Central memory CD4-positive, alpha-beta T cell (primary cell): ENCODE data around the gene PLGLB1.
"Not testable (repeated sequence)": the region's sequence is repeated elsewhere in the genome, so short reads cannot be mapped to it uniquely, and the experiment has no call there.

ENCODE experiments used
- DNase-seq: peaks from one replicate; pipeline ENCODE4 v3.0.0; 2022
- total RNA-seq, 3 experiments: gene quantifications; one replicate each; lab custom pipeline; 2026; lab: John Stamatoyannopoulos, UW

PLGLB1 gene
- total RNA-seq: 0.63 to 3.0 (median 2.9) reads per million in 3 experiments

GRCh38 chr2:87021744-87022143 is at the start of gene PLGLB1:
PLGLB1 (minus strand) TSS chr2:87021844; CDS start chr2:87021783, 61 bp downstream.
- not testable (repeated sequence) for DNase-seq

GRCh38 chr2:87064305-87064704 is 42.7 kb upstream of the PLGLB1 start:
- DNase-seq: not testable (repeated sequence)

GRCh38 chr2:87063431-87063830 is 41.8 kb upstream of the PLGLB1 start:
- not testable (repeated sequence) for DNase-seq

GRCh38 chr2:87061519-87061918 is 39.9 kb upstream of the PLGLB1 start:
- not testable (repeated sequence) for DNase-seq

GRCh38 chr2:87057606-87058005 is 36.0 kb upstream of the PLGLB1 start:
- DNase-seq: not testable (repeated sequence)

GRCh38 chr2:87056843-87057242 is 35.2 kb upstream of the PLGLB1 start:
- not testable (repeated sequence) for DNase-seq

GRCh38 chr2:87056435-87056834 is 34.8 kb upstream of the PLGLB1 start:
- not testable (repeated sequence) for DNase-seq

GRCh38 chr2:87054375-87054774 is 32.7 kb upstream of the PLGLB1 start:
- not testable (repeated sequence) for DNase-seq

GRCh38 chr2:87041321-87041978 is 19.8 kb upstream of the PLGLB1 start:
- DNase-seq: not testable (repeated sequence)

GRCh38 chr2:87028607-87029006 is 7.0 kb upstream of the PLGLB1 start:
- not testable (repeated sequence) for DNase-seq

- not testable (repeated sequence) for DNase-seq
These were observed 5.2 kb upstream of the PLGLB1 start for GRCh38 chr2:87026816-87027215.

GRCh38 chr2:87025927-87026326 is 4.3 kb upstream of the PLGLB1 start:
- DNase-seq: not testable (repeated sequence)

GRCh38 chr2:87023988-87024615 is 2.5 kb upstream of the PLGLB1 start:
- not testable (repeated sequence) for DNase-seq

GRCh38 chr2:87021043-87021442 is 601 bp downstream of the PLGLB1 start:
- DNase-seq: not testable (repeated sequence)

GRCh38 chr2:87019053-87019452 is 2.6 kb downstream of the PLGLB1 start:
- not testable (repeated sequence) for DNase-seq

- DNase-seq: not testable (repeated sequence)
These were observed 7.0 kb downstream of the PLGLB1 start for GRCh38 chr2:87014489-87015169.

- not testable (repeated sequence) for DNase-seq
These were observed 17.2 kb downstream of the PLGLB1 start for GRCh38 chr2:87004398-87004797.
